Thyroid gland (tissue), 4 donors: ENCODE data around the gene NF2.

Source experiments
- POLR2A ChIP-seq, 2 donors: fragments of 450-650 bp; IDR thresholded peaks; one replicate each; pipeline ENCODE4 v1.6.1; 2017; ENCODE audit warnings: antibody characterized with exemption in 2 of 2, mild to moderate bottlenecking in 2 of 2, moderate library complexity in 1 of 2
- TF ChIP-seq, protein P1 (sequence below), 6 experiments: fragments of 200-600 bp in 3 of 6; fragments of 450-650 bp in 3 of 6; sonication (generic) in 3 of 6; IDR thresholded peaks; one replicate each; pipeline ENCODE4 v1.5.1; 2016 to 2019; ENCODE audit warnings: antibody characterized with exemption in 6 of 6, mild to moderate bottlenecking in 2 of 6, inconsistent platforms in 1 of 6, moderate library complexity in 1 of 6

GRCh38 chr22:29605527-29605850 is 2.1 kb downstream of the NF2 start:
- TF ChIP-seq, protein P1, sequence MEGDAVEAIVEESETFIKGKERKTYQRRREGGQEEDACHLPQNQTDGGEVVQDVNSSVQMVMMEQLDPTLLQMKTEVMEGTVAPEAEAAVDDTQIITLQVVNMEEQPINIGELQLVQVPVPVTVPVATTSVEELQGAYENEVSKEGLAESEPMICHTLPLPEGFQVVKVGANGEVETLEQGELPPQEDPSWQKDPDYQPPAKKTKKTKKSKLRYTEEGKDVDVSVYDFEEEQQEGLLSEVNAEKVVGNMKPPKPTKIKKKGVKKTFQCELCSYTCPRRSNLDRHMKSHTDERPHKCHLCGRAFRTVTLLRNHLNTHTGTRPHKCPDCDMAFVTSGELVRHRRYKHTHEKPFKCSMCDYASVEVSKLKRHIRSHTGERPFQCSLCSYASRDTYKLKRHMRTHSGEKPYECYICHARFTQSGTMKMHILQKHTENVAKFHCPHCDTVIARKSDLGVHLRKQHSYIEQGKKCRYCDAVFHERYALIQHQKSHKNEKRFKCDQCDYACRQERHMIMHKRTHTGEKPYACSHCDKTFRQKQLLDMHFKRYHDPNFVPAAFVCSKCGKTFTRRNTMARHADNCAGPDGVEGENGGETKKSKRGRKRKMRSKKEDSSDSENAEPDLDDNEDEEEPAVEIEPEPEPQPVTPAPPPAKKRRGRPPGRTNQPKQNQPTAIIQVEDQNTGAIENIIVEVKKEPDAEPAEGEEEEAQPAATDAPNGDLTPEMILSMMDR (IDR thresholded peaks at IDR 0.05), result no peak
- no peak for TF ChIP-seq POLR2A (IDR thresholded peaks at IDR 0.05)
